GM06990 (cell line): Measurements from ENCODE around the gene SNRPA1.

ENCODE experiments used
- DNase-seq: peaks from one replicate; pipeline ENCODE4 v3.0.0-alpha.2; 2011; ENCODE audit not compliant: insufficient read length; ENCODE audit errors: extremely low read depth
- H3K27me3 ChIP-seq: replicated peaks from 2 replicates; pipeline ENCODE4 v1.6.0; 2011; ENCODE audit warnings: low read length; ENCODE audit not compliant: control insufficient read depth, insufficient read depth
- H3K36me3 ChIP-seq: 2 replicates; pipeline ENCODE4 v1.5.1; 2011; ENCODE audit warnings: low read length; ENCODE audit not compliant: control insufficient read depth, insufficient read depth
- H3K4me3 ChIP-seq: replicated peaks from 2 replicates; pipeline ENCODE4 v1.5.1; 2011; ENCODE audit warnings: low read depth, mild to moderate bottlenecking, control low read depth, low read length
- TF ChIP-seq, protein P1 (sequence below): IDR thresholded peaks from 2 replicates; pipeline ENCODE4 v1.5.1; 2011; ENCODE audit warnings: low read length, control low read depth, mild to moderate bottlenecking, inconsistent platforms; ENCODE audit not compliant: insufficient read depth, poor library complexity, severe bottlenecking

The SNRPA1 gene

DNA sequence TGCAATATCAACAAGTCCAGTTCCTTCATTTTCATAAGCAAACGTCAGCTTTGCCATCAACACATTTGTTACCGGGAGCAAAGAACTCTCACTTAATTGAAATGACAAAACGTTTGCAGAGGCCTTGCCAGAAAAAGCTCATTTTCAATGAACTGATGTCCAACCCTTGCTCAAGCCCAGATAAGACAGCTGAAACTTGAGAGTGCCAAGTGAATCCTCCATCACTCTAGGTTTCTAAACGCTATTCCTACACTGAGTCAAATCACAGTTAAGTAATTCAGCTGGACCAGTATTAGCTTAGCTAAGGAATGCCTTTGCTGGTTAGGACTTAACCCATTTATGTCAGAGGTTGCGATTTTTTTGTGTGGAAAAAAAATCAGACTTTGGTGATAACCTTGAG is 54.7 kb downstream of the SNRPA1 start:
- DNase-seq = no peak
- TF ChIP-seq, protein P1, sequence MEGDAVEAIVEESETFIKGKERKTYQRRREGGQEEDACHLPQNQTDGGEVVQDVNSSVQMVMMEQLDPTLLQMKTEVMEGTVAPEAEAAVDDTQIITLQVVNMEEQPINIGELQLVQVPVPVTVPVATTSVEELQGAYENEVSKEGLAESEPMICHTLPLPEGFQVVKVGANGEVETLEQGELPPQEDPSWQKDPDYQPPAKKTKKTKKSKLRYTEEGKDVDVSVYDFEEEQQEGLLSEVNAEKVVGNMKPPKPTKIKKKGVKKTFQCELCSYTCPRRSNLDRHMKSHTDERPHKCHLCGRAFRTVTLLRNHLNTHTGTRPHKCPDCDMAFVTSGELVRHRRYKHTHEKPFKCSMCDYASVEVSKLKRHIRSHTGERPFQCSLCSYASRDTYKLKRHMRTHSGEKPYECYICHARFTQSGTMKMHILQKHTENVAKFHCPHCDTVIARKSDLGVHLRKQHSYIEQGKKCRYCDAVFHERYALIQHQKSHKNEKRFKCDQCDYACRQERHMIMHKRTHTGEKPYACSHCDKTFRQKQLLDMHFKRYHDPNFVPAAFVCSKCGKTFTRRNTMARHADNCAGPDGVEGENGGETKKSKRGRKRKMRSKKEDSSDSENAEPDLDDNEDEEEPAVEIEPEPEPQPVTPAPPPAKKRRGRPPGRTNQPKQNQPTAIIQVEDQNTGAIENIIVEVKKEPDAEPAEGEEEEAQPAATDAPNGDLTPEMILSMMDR = no peak
- H3K27me3 ChIP-seq = no peaks in the 10 kb centered on the region
- H3K36me3 ChIP-seq = no peaks in the 10 kb centered on the region
- no peak overlapping the region for H3K4me3 ChIP-seq

DNA sequence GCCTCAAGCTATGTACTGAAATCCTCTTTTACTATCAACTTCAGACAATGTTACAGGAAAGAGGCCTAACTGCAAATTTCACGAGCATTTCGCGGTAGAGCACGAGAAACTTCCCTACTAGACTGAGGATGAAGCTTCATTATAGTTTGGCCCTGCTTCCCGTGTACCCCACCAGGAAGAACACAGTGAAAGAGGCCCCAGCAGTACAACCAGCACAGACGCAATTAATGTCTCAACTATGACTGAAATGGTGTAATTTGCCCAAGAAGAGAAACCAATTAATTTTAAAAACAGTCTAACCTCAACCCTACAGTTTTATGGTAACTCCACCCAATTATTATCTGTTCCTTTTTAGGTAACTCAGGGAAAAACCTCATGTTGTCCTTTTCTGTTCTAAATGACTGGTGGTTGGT is 55.3 kb downstream of the SNRPA1 start:
- Histone ChIP-seq H3K36me3 (peaks cover 2% of the 10 kb centered on the region), H3K27me3 (no peaks in the 10 kb centered on the region), H3K4me3 (no peak overlapping the region)
- DNase-seq = no peak
- TF ChIP-seq, protein P1 = no peak

DNA sequence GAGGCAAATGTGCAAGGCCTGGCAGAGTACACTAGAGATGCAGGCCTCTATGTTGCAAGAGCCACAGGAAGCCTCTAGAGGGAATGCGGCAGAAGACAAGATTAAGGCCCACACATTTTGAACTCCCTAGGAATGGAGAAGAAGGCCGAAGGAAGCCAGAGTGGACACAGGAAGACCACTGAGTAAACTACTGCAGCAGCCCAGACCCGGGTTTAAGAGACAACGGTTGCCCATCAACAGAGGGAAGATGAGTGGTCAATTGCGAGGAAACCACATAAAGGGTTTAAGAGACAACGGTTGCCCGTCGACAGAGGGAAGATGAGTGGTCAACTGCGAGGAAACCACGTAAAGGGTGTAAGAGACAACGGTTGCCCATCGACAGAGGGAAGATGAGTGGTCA is 57.8 kb downstream of the SNRPA1 start:
- DNase-seq = no peak
- H3K36me3 ChIP-seq = peaks cover 4% of the 10 kb centered on the region
- TF ChIP-seq, protein P1 = no peak
- H3K27me3 ChIP-seq = no peaks in the 10 kb centered on the region
- H3K4me3 ChIP-seq = no peak overlapping the region

DNA sequence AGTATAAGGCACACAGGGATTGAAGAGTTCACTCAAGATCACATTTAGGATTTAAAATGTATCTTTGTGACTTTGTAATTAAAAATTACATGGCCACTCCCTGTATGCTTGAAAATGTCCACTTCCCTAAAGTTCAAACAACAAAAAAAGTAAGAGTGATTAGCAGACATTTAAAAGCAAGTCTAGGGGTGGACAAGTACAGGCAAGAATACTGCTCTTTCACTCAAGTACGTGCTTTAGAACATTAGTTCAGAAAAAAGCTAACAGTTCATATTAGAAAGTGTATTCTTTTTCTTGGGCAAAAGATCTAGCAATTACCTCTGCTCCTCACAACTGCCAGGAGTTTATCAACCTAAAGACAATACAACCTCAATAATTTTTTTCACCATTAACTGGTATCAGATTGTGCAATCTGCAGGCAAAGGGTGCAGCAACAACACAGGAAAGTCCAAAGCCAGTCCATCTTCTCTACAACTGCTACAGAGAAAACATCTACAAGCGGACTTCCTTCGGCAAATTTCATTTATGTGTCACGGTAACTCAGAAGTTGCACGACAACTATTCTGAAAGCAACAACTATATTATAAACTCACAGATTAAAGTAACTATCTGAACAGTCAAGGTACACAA is 61.3 kb downstream of the SNRPA1 start:
- TF ChIP-seq, protein P1 = no peak
- DNase-seq = no peak
- Histone ChIP-seq H3K27me3 (no peaks in the 10 kb centered on the region), H3K4me3 (no peak overlapping the region), H3K36me3 (peaks cover 4% of the 10 kb centered on the region)

DNA sequence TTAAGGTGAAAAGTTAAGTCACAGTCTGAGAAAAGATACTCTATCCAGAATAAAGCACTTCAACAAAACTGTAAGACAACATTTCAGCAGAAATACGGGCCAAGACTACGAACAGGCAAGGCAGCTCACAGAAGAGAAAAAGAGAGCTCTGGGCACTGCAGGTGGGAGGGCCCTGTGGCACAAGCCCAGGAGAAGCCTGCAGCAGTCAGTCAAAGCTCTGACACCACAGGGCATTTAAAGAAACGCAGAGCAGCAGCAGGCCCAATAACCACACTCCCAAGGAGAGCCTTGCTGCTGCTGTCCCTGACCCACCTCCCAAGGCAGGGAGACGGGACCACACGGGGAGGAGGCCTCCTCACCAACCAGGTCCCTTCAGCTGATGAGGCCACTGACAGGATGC is 62.4 kb downstream of the SNRPA1 start:
- no peak for DNase-seq
- H3K27me3 ChIP-seq = no peaks in the 10 kb centered on the region
- no peak overlapping the region for H3K4me3 ChIP-seq
- TF ChIP-seq, protein P1 = no peak
- peaks cover 4% of the 10 kb centered on the region for H3K36me3 ChIP-seq
